Measurements from ENCODE around the gene ARSG. TPM values are rescaled to one million over a fixed set of nuclear protein-coding genes. Genes with fewer than 3 reads are reported as not detected.

The ARSG gene
- total and polyA plus RNA-seq, 2 of the 13 experiments (the other 11 are each of a cell fraction or from before 2014, with no cell fraction given): 3.7 to 15.2 TPM

DNA sequence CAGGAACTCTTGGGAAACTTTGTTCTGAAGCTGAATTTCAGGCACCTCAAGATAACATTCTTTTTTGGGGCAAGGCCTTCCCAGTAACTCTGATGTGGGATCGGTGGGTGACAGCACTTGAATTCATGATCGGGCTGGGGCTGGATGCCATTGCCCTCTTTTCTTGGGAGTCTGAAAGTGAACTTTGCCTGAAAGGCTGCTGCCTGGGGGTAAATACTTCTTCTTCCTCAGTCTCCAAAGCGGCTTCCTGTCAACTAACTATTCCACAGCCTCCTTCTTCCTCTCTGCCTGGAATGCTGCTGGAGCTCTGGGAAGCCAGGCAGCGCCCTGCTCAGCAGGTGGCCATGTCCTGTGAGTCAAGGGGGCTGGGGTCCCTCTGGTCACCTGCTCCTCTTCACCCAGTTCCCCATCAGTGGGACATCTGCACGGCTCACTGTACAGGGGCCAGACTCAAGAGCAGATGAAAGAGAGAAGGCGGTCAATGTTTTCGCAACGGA lies 86.5 kb downstream of the ARSG start (continued):
- TF ChIP-seq, protein P1, sequence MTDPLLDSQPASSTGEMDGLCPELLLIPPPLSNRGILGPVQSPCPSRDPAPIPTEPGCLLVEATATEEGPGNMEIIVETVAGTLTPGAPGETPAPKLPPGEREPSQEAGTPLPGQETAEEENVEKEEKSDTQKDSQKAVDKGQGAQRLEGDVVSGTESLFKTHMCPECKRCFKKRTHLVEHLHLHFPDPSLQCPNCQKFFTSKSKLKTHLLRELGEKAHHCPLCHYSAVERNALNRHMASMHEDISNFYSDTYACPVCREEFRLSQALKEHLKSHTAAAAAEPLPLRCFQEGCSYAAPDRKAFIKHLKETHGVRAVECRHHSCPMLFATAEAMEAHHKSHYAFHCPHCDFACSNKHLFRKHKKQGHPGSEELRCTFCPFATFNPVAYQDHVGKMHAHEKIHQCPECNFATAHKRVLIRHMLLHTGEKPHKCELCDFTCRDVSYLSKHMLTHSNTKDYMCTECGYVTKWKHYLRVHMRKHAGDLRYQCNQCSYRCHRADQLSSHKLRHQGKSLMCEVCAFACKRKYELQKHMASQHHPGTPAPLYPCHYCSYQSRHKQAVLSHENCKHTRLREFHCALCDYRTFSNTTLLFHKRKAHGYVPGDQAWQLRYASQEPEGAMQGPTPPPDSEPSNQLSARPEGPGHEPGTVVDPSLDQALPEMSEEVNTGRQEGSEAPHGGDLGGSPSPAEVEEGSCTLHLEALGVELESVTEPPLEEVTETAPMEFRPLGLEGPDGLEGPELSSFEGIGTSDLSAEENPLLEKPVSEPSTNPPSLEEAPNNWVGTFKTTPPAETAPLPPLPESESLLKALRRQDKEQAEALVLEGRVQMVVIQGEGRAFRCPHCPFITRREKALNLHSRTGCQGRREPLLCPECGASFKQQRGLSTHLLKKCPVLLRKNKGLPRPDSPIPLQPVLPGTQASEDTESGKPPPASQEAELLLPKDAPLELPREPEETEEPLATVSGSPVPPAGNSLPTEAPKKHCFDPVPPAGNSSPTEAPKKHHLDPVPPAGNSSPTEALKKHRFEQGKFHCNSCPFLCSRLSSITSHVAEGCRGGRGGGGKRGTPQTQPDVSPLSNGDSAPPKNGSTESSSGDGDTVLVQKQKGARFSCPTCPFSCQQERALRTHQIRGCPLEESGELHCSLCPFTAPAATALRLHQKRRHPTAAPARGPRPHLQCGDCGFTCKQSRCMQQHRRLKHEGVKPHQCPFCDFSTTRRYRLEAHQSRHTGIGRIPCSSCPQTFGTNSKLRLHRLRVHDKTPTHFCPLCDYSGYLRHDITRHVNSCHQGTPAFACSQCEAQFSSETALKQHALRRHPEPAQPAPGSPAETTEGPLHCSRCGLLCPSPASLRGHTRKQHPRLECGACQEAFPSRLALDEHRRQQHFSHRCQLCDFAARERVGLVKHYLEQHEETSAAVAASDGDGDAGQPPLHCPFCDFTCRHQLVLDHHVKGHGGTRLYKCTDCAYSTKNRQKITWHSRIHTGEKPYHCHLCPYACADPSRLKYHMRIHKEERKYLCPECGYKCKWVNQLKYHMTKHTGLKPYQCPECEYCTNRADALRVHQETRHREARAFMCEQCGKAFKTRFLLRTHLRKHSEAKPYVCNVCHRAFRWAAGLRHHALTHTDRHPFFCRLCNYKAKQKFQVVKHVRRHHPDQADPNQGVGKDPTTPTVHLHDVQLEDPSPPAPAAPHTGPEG (CRISPR knock-in tag; IDR thresholded peaks at IDR 0.05): no peak
- TF ChIP-seq TARDBP (CRISPR knock-in tag; IDR thresholded peaks at IDR 0.05): peak; percentile 27; the same call in 1 of the 2 replicates
- TF ChIP-seq KLF13 (CRISPR knock-in tag; IDR thresholded peaks at IDR 0.05): no peak
- no peak for TF ChIP-seq AGO1 (IDR thresholded peaks at IDR 0.05; ENCODE audit: low read depth, low read length, poor library complexity, severe bottlenecking)
- TF ChIP-seq ZNF143 (CRISPR knock-in tag; IDR thresholded peaks at IDR 0.05): 0 out of 2 replicates have a peak, but pooled peaks have one; percentile 19
- no peak for TF ChIP-seq ZC3H13 (CRISPR knock-in tag; IDR thresholded peaks at IDR 0.05)
- peak; percentile 51; the same call in 1 of the 2 replicates for TF ChIP-seq ZNF619 (CRISPR knock-in tag; IDR thresholded peaks at IDR 0.05)
- TF ChIP-seq, protein P2, sequence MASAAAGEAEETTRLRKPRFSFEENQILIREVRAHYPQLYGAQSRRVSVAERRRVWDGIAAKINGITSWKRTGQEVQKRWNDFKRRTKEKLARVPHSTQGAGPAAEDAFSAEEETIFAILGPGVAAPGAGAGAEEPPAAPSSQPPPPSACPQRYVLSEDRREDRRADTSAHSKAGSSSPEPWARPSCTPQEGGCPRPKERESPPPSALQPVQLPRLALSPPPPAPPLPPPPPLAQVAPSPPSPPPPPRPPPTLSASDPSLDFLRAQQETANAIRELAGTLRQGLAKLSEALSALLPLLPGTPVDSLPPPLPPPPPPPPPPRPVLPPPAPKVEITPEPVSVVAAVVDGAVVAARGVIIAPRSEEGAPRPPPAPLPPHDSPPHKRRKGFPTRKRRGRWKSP (CRISPR knock-in tag; IDR thresholded peaks at IDR 0.05): no peak
- TF ChIP-seq ZNF589 (CRISPR knock-in tag; conservative IDR thresholded peaks at IDR 0.05): no peak
- no peak for TF ChIP-seq ZNF776 (CRISPR knock-in tag; IDR thresholded peaks at IDR 0.05)
- TF ChIP-seq, protein P3, sequence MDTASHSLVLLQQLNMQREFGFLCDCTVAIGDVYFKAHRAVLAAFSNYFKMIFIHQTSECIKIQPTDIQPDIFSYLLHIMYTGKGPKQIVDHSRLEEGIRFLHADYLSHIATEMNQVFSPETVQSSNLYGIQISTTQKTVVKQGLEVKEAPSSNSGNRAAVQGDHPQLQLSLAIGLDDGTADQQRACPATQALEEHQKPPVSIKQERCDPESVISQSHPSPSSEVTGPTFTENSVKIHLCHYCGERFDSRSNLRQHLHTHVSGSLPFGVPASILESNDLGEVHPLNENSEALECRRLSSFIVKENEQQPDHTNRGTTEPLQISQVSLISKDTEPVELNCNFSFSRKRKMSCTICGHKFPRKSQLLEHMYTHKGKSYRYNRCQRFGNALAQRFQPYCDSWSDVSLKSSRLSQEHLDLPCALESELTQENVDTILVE (CRISPR knock-in tag; IDR thresholded peaks at IDR 0.05): no peak; the same call in 1 of the 2 replicates
- TF ChIP-seq, protein P4, sequence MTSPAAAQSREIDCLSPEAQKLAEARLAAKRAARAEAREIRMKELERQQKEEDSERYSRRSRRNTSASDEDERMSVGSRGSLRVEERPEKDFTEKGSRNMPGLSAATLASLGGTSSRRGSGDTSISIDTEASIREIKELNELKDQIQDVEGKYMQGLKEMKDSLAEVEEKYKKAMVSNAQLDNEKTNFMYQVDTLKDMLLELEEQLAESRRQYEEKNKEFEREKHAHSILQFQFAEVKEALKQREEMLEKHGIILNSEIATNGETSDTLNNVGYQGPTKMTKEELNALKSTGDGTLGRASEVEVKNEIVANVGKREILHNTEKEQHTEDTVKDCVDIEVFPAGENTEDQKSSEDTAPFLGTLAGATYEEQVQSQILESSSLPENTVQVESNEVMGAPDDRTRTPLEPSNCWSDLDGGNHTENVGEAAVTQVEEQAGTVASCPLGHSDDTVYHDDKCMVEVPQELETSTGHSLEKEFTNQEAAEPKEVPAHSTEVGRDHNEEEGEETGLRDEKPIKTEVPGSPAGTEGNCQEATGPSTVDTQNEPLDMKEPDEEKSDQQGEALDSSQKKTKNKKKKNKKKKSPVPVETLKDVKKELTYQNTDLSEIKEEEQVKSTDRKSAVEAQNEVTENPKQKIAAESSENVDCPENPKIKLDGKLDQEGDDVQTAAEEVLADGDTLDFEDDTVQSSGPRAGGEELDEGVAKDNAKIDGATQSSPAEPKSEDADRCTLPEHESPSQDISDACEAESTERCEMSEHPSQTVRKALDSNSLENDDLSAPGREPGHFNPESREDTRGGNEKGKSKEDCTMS (CRISPR knock-in tag; conservative IDR thresholded peaks at IDR 0.05): no peak; the same call in 1 of the 2 replicates
- TF ChIP-seq CREM (IDR thresholded peaks at IDR 0.05): no peak
- no peak for TF ChIP-seq CREM (CRISPR knock-in tag; IDR thresholded peaks at IDR 0.05)
- peak; percentile 29; the same call in 1 of the 2 replicates for TF ChIP-seq ZFY (CRISPR knock-in tag; IDR thresholded peaks at IDR 0.05)
- no peak for TF ChIP-seq RXRB (CRISPR knock-in tag; IDR thresholded peaks at IDR 0.05; ENCODE audit: borderline replicate concordance)
- no peak for TF ChIP-seq CENPX (CRISPR knock-in tag; IDR thresholded peaks at IDR 0.05)
